Fibroblast of skin of left biceps (primary cell): ENCODE data around the gene SOX6.
A peak's percentile ranks its signal among the peaks of the same experiment; 100 is the strongest.

Experiments
- DNase-seq, 2 experiments: peaks; one replicate each; pipeline ENCODE4 v3.0.0-alpha.2; 2013; ENCODE audit warnings: low read depth in 2 of 2

Gene SOX6

DNA sequence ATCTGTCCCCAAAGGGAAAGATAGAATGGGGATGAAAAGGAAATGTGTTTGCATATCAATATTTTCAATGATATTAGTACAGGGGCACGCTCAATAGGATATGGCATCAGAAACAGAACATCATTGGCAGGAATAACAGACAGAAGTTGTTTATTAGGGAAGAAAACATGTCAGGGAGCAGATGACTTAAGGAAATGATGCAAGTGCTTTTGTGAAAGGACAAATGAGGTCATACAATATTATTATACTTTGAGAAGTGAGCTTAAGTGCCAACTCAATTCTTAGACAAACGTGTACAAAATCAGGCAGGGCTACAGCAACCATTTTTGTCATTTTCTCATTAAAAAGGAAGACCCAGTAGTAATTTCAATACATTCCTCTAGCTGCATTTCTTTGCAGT lies 388.4 kb downstream of the SOX6 start:
- no peak for DNase-seq

DNA sequence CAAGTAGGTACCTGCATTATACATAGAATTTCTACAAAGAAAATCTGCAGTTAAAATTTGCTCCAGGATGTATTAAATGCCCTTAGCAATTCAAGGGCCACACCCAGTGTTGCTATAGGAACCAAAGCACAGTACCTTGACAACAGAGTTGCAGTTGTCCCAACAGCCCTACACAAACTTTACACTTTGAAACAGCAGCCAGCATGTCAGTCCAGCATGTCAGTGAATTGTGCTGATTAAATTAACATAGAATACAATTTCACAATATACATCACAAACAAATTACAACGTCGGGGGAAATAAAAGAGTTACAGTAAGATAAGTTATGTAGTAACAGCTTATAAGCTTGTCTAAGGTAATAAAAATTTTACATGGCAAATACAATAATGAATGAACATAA lies 389.2 kb downstream of the SOX6 start:
- DNase-seq: no peak

DNA sequence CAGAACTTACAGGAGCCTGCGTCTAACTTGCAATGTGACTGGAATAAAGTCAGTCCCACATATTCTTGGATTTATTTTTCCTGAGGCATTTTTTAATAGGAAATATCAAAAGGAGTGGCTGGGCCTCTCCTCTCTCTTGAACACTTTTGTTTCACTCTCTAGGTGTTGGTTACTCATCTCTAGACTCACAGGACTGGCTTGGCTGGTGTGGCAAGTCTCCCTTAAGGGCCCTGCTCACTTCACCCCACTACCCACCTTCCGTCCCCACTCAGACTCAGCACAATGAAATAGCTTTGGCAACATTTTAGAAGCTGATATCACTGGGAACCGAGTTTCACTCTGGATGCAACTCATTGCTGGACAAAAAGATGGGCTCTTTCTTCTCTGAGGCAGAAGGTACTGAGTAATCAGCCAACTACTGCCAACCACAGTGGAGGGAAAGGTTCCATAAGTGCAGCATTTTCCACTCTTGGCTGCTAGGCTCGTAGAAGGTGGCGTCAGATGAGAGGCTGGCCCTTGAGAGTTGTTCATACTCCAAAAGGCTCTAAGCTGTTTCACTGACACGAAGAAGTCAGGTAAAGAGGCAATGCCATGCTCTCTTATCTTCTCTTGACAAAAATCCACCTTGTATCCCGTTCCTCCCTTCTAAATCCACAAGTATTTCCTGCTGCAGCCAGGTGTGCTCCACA lies 390.6 kb downstream of the SOX6 start:
- no peak for DNase-seq

DNA sequence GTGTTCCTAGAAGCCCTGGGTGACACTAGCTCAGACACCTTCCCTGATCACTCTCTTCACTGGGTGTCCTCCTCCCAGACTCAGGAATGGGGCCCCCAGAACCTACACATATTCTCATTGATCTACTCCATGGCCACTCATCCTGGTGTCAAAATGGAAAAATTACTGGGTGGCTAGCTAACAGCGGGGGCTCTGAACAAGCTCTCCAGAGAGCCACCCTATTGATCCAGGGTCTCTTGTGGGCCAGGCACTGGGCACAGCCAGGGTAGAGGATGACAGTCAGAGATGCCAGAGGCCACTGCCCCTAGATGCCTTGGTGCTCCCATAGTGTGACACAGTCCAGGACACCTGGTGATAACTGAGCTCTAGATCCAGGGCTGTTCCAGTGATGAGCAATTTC lies 393.1 kb downstream of the SOX6 start:
- no peak for DNase-seq

DNA sequence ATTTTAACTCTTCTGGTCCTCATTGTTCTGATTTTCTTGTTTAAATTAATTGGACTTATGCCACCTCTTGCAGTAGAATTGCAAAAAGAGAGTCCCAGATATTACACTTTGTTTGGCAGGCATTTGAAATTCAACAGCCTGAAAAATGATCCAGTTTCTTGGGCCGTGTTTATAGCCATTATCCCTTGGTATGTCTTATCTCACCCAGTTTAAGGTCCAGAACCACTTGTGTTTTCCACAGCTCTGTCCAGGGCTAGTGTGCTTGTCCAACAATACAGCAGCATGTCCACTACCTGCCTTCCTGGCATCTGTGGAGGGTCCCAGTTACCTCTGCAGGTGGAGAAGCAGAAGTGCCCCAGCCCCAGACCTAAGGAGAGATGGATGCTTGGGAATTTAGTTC lies 397.4 kb downstream of the SOX6 start:
- no peak for DNase-seq

DNA sequence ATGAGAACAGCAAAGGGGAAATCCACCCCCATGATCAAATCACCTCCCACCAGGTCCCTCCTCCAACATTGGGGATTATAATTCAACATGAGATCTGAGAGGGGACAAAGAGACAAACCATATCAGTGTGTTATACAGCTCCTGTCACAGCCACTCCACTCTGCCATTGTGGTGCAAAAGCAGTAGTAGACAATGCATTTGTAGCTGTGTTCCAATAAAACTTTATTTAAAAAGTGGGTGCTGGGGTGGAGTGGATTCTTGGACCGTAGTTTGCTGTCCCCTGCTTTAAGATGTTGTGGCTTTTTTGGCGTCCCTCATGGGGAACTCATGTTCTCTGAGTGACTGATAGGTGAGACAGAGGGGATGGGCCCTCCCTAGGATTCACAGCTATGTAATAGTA lies 399.1 kb downstream of the SOX6 start:
- DNase-seq: no peak

DNA sequence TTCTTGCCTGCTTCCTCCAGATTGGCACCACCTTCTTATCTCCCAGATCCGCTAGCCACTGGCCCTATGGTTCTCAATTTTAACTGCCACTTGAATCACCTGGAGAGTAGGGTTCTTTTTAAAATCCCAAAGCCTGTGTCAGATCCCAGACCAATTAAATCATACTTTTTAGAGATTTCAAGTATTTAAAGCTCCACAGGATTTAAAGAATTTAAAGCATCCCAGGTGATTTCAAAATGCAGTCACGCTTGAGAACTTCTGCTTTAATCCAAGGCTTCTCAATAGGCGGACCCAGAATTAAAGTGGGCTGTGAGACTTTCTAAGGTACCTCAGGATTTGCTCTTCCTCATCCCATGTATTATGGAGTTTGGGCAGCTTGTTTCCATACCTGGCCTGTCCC lies 400.0 kb downstream of the SOX6 start:
- DNase-seq: no peak

DNA sequence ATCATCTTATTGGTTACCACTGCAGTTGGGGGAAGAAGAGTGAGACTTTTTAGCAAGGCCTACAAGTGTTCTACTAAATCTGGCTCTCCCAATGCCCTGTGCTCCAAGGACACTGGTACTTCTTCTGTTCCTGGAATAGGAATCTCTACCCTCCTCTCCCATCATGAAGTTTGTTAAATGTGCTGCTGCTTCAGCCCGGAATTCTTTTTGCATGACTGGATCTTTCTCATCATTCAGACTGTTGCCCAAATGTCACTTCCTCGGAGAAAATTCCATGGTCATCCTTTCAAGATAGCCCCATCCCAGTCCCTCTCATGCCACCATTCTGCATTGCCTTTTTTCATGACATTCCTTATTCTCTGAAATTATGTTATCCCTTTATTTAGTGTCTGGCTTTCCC lies 400.8 kb downstream of the SOX6 start:
- no peak for DNase-seq

DNA sequence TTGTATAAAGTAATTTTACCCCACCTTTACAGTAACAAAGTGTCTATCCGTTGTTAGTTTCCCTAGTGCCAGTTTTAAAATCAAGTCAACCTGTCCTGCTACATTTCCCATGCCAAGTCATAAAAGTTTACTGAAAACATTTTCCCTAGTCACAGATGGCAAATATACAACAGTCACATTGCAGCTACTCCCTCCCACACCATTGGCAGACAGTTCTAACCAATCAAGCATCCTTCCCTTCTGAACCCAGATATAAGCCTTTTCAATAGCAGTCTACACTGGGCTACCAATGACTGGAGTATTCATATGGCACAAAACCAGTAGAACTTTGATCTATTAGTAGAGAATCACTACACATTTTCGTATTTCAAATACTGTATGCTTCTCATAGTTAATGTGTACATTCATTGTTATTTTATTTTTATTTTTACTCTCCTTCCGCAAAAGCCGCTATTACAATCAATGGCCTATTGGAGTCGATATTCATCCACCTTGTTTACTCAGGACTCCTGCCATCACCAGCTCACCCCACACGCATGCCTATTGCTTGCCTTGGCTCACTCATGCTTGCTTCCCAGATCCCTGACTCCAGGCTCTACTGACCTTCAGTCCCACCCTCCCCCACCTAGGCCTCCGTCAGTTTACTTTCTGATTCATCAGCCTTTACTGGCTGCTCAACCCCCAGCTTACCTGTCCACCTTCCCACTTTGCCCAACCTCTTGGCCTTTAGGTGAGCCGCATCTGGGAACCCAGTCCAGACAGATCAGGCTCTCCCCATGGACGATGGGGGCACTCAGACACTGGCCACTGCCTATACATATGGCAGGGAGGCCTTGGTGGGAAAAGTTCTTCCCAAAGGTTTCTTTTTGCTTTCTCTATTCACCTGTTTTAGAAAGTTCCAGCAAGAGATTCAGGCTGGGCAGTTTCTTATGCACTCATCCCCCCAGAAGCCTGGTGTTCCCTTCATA lies 408.4 kb downstream of the SOX6 start:
- DNase-seq: no peak

DNA sequence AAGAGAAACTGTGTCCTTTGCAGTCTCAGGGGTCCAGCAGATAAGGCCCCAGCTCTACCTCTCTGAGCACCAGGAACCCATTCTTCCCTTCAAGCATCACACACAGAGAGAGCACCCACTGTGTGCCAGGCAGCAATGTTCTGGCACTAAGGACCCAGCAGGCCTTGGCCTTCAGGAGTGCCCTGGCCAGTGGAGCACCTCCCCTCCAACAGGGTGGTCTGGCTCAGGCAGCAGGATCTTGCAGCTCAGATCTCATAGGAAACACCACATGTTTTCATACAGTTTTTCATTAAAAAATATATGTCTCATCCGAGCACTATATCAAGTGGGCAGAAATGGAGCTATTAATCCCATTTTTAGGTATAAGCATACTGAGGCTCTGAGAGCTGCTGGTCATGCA lies 410.6 kb downstream of the SOX6 start:
- DNase-seq: no peak

DNA sequence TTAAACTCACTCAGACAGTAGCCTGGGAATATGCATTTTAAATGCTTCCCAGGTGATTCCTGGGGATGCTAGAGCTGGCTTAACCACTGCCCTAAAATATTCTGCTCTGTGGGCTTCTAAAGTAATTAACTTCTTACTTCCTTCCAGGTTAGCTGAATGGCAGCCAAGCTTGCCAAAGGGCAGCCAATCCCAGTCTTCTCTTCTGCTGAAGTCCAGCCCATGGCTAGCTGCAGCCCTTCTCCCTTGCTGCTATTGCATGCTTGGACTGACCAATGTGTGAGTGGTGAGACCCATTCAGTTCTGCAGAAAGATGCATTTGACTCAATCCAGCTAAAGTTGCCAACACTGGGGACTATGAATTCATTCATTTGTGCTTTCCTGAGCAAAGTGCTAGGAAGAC lies 411.9 kb downstream of the SOX6 start:
- DNase-seq: no peak

DNA sequence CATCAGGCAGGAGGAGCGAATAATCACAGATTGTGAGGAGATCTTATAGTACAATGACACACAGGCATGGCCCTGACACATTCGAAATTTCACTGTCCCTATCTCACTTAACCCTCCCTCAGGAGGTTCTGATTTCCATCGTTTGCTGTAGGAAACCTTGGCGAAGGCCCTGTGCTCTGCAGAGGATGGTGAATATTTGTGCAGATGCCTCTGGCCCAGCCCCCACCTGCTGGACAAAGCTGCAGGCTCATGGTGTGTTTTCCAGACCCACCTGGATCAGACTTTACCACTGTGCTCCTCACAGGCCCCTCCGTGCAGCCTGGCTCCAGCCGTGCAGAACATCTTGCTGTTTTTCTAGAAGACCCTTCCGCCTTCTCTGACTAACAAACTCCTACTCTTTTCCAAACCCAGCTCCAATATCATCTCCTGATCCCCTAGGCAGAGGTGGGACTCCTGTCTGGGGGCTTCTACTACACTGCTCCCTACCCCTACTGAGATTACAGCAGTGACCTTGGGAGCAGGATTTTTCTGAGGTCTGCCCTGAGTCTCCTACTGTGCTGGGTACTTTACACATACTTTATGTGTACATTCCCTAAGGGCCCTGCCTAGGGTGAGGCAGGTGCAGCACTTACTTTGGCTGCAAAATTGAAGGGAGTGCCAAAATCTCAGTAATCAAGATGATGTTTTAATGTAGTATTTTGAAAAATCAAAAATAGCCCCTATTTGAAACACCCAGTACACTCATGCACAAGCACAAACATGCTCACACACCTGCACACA lies 412.7 kb downstream of the SOX6 start:
- no peak for DNase-seq

DNA sequence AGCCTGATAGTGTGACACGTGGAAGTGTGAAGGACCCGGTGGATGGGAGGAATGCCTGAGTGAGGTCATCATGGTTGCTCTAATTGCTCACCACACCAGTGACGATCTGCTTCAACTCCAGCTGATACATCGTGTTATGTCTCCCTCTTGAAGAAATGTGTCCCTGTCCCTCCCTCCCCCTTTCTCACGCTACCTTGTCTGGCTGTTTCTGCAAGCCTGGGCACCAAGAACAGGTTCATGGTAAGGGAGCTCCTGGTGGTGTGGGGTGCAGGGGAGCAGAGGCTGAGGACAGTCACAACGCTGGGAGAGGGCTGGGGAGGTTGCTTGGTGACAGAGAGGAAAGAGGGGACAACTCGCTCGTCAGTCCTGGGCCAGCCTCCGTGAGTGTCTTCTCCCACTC lies 413.4 kb downstream of the SOX6 start:
- DNase-seq: no peak

DNA sequence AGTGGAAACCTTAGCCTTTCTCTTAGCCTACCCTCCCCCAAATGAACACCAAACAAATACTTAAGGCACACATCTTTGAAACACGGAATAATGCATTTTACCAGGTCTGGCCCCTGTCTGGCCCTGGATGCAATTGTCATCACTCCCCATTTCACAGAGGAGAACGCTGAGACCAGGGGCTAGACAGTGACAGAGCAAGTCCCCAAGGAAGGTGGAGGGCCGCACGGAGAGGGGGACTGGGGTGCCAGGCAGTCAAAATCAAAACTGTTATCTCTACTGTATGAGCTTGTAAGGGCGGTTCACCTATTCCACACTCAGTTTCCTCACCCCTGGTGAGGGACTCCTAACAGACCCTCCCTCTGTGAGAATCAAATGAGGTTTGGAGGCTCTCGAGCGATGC lies 414.2 kb downstream of the SOX6 start:
- no peak for DNase-seq

DNA sequence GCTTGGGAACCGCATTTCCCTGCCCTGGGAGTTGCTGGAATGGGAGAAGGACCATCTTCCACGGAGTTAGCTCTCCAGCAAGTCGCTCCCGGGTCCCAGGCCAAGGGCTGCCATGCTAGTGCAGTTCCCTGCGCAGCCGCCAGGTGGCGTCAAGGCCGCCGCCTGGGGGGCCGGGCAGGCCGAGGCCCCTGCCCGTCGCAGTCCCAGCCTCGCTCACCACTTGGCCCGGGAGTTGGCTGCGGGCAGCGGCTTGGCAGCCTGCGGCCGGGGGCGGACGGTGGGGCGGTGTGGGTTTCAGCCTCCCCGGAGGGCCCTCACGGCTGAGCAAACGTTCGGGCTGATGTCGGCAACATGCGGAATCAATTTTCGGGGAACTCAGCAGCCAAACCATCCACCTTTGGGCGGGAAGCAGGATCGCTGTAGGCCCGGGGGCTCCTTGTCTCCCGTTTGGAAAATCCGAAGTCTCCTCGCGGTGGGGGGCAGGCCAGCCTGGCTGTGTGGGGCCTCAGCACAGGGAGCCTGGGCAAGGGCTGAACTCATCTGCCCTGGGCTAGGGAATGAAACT lies 415.1 kb downstream of the SOX6 start:
- peak; percentile 41 to 50 for DNase-seq

DNA sequence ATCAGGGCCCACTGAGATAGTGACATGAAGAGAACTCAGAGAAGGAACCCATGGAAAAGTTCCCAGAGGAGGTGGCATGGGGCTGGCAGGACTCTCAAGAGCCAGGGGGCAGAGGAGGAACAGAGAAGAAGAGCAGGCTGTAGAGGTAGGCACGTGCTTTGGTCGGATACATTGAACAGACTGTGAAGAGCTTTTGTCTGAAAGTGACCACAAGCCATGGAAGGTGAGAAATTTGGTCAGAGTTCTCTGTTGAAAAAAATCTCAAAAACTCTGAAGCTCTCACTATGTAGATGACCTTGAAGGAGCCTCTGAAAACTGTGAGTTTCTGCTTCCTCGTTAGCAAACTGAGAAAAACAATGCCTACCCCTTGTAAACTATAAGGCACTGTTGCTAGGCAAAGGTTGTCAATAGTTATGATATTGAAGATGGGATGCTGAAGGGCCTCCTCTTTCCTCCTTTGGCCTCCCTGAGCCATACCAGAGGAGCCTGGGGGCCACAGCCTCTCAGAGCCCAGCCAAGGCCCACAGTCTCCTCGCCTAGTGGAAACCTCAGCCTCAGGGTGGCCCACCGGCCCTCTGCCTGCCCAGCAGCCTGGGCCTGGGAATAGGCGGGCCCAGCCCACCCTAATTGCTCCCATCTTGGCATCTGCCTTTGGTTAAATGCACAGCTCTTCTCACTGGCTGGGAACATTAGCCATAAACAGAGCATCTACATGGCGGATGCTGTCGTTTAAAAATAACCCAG lies 415.7 kb downstream of the SOX6 start:
- DNase-seq: no peak

DNA sequence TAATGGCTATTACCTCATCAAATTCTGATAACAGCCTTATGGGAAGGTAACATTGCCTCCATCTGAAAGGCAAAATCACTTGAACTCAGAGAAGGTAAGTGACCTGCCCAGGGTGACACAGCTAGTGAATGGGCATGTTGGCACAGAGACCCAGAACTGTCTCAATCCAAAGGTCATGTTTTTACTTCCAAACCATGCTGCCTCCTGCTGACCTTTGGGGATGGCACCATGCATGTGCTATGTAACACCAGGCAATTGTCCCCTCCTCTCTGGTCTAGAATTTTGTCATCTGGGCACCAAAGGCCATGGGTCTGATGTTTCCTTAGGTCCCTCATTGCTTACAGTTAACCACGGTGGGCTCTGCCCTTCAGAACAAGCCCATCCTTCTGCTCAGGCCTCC lies 417.4 kb downstream of the SOX6 start:
- DNase-seq: no peak

DNA sequence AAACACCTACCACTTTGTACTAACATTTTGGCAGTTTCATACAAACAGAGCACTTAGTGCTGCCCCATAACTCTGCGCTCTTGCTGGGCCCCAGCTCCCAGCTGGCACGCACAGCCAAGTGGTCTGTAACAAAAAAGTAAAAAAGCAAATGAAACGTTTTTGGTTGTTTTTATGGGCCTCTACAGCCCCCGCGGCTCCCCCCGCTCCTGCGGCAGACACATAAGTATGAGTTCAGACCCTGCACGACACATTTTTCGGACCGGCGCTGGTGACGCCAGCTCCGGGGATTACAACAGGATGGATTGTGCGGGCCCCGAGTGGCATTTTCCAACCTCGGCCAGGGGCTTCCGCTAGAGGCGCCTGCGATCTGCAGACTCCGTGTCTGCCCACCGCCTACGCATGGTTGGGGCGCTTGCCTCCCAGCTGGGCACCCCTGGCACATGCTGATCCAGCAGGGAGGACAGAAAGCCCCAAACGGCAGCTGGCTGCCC lies 418.2 kb downstream of the SOX6 start:
- DNase-seq: no peak

DNA sequence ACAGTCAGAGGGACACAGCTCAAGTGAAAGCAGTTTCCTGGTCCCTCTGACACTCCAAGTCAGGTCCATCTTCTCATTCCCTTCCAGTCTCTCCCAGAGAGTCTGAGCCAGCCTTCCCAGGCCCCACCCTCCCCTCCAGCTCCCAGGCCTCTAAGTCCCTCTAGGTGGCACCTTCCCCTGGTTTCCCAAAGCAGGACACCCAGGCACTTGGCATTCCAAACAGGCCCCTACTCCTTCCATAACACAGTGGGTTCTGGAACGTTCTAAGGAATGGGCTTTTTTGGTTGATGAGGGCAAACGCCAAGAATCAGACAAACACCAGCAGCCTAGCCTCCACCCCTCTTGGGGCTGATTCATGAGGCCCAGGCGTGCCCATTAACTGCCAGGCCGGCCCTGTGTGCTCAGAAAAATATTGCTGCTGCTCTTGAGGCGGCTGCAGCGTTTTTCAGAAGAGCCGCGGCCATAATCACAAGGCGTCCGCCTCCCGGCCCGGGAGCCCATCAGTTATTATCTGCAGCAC lies 418.7 kb downstream of the SOX6 start:
- no peak for DNase-seq

DNA sequence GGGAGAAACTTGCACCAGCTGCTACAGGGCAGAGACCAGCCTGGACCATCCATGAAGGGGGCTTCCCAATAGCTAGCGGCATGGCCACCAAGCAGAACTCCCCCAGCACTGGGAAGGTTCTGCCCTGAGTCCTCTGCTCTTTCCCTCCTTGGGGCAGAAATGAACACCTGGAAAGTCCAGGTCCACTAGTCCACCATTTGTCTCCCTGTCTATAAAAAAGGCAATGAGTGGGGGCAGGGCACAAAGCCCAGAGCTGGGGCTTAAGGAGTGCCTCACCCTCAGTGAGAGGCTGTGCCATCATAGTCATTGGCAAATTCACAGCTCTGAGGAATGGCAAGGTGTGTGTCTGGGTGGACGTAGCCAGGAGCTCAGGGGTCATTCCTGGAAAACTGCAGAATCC lies 420.3 kb downstream of the SOX6 start:
- no peak for DNase-seq

DNA sequence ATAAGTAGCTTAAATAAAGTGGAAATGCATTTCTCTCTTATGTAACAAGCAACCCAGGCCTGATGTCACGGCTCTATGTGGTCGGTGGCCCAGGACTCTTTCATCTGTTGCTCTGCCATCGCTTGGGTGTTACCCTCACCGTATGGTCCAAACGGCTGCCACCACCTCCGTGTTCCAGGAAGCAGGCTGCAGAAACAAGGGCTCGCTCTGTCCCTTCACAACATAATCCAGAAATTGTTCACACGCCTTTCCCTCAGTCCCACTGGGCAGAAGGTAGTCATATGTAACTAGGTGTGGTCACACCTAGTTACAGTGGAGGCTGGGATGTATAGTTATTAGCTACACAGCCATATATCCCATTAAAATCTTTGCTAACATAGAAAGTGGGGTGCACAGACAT lies 421.0 kb downstream of the SOX6 start:
- DNase-seq: no peak
